PC-3 (cell line): ENCODE results near the gene MYO9A. TPM values are rescaled to one million over a fixed set of nuclear protein-coding genes. Genes with fewer than 3 reads are reported as not detected.
A peak's percentile ranks its signal among the peaks of the same experiment; 100 is the strongest.

ENCODE experiments used
- ATAC-seq: fragments of 200-7000 bp; cut with Tn5 transposase; 2 replicates; pipeline ENCODE4 v1.9.1; 2020; ENCODE audit warnings: mild to moderate bottlenecking, moderate library complexity
- BruUV-seq: library from RNA; stranded (reverse); fragments of 400-500 nt; replicated peaks from 2 replicates; lab custom pipeline; 2021; lab: Mats Ljungman, UMichigan
- CTCF ChIA-PET: fragments of 300-600 bp; sonication (Branson Sonifier 250); formaldehyde crosslinking; loops from one replicate; lab custom pipeline; 2022; ENCODE audit warnings: antibody characterized with exemption; lab: Charles Lee
- POLR2A ChIA-PET: fragments of 300-600 bp; sonication (Branson Sonifier 250); formaldehyde crosslinking; loops from one replicate; lab custom pipeline; 2022; ENCODE audit warnings: antibody characterized with exemption; ENCODE audit not compliant: unreplicated experiment; lab: Charles Lee
- DNase-seq: peaks from one replicate; pipeline ENCODE4 v3.0.0-alpha.2; 2015
- H2AFZ ChIP-seq: fragments of 300-600 bp; sonication (generic); 2 replicates; pipeline ENCODE4 v1.6.0; 2016; ENCODE audit warnings: antibody characterized with exemption, low read length
- H3F3A ChIP-seq: fragments of 300-600 bp; sonication (generic); one replicate; pipeline ENCODE4 v1.6.0; 2017; ENCODE audit warnings: antibody characterized with exemption, low read length, control low read depth, mild to moderate bottlenecking; ENCODE audit not compliant: unreplicated experiment
- H3K27ac ChIP-seq: fragments of 300-600 bp; sonication (generic); 2 replicates; pipeline ENCODE4 v1.5.1; 2016; ENCODE audit warnings: mild to moderate bottlenecking, low read length
- H3K27me3 ChIP-seq: fragments of 300-600 bp; sonication (generic); 2 replicates; pipeline ENCODE4 v1.6.1; 2016; ENCODE audit warnings: low read length, mixed read lengths
- H3K36me3 ChIP-seq: fragments of 300-600 bp; sonication (generic); 2 replicates; pipeline ENCODE4 v1.6.1; 2016; ENCODE audit warnings: low read depth, mixed run types, low read length, mixed read lengths
- H3K4me1 ChIP-seq: fragments of 300-600 bp; sonication (generic); 2 replicates; pipeline ENCODE4 v1.5.1; 2016; ENCODE audit warnings: low read length; ENCODE audit not compliant: insufficient read depth
- H3K4me2 ChIP-seq: fragments of 300-600 bp; sonication (generic); 2 replicates; pipeline ENCODE4 v1.6.0; 2016; ENCODE audit warnings: low read length
- H3K4me3 ChIP-seq: fragments of 300-600 bp; sonication (generic); 2 replicates; pipeline ENCODE4 v1.5.1; 2016; ENCODE audit warnings: mild to moderate bottlenecking, low read length, mixed read lengths
- H3K79me2 ChIP-seq: fragments of 300-600 bp; sonication (generic); 2 replicates; pipeline ENCODE4 v1.6.1; 2017; ENCODE audit warnings: low read length, mixed read lengths
- H3K9ac ChIP-seq: fragments of 300-600 bp; sonication (generic); 2 replicates; pipeline ENCODE4 v1.6.0; 2016; ENCODE audit warnings: mild to moderate bottlenecking, low read length
- H3K9me2 ChIP-seq: fragments of 300-600 bp; sonication (generic); replicated peaks from 2 replicates; pipeline ENCODE4 v1.6.1; 2016; ENCODE audit warnings: mixed run types, low read length, mixed read lengths
- H3K9me3 ChIP-seq: fragments of 300-600 bp; sonication (generic); 2 replicates; pipeline ENCODE4 v1.6.1; 2016; ENCODE audit warnings: low read length, mixed read lengths
- H4K20me1 ChIP-seq: fragments of 300-600 bp; sonication (generic); 2 replicates; pipeline ENCODE4 v1.6.1; 2016; ENCODE audit warnings: low read length, mixed read lengths
- EZH2 ChIP-seq: fragments of 300-600 bp; sonication (generic); IDR thresholded peaks from one replicate; pipeline ENCODE4 v1.6.1; 2017; ENCODE audit warnings: antibody characterized with exemption, mild to moderate bottlenecking, low read length; ENCODE audit not compliant: unreplicated experiment
- EZH2phosphoT487 ChIP-seq: fragments of 300-600 bp; sonication (generic); IDR thresholded peaks from 2 replicates; pipeline ENCODE4 v1.6.1; 2018; ENCODE audit warnings: mild to moderate bottlenecking, antibody characterized with exemption, low read length, borderline replicate concordance
- intact Hi-C: fragments of 100-400 bp; cut with micrococcal nuclease; formaldehyde crosslinking; loops from 2 replicates; pipeline ENCODE4 v1.9.0; 2023
- total RNA-seq: library from RNA; depleted of rRNA; stranded (reverse); fragments of >200 nt; gene quantifications from 2 replicates; pipeline ENCODE4 v1.2.3, GENCODE V29; 2014
- TF ChIP-seq, protein P1 (sequence below): fragments of 300-600 bp; sonication (generic); conservative IDR thresholded peaks from 2 replicates; pipeline ENCODE4 v1.5.1; 2017; ENCODE audit warnings: antibody characterized with exemption, low read depth, mild to moderate bottlenecking, low read length

The MYO9A gene
- total RNA-seq, 1 experiment from 2014 or later, result 18.3 TPM

DNA sequence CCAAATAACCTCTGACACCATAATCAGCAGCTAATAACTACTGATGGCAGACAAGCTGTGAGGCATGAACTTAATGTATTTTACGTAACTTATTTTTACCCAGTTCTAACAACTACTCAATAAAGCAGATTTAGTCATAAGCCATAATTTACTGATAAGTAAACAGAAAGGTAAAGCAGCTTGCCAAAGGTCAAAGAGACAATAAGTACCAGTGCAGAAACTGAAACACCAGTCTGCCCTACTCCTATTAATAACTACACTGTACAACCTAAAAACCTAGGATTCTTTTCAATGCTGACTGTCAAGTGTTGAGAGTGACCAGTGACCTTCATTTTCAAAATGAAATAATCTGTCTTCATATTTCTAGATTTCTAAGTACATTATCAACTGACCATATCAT, 155.4 kb downstream of the MYO9A start:
- BruUV-seq, result no TSS peak
- H3K9me3 ChIP-seq, result no peaks in the 10 kb centered on the region
- no peak overlapping the region for H3K4me2 ChIP-seq
- H3K4me1 ChIP-seq, result peaks cover 11% of the 10 kb centered on the region
- ATAC-seq, result peak; percentile 81
- H3K4me3 ChIP-seq, result no peak overlapping the region
- no peaks in the 10 kb centered on the region for H3F3A ChIP-seq
- H3K27ac ChIP-seq, result no peak overlapping the region
- intact Hi-C loops, result no loop called here
- no peaks in the 10 kb centered on the region for H3K9me2 ChIP-seq
- H2AFZ ChIP-seq, result no peak overlapping the region
- ChIA-PET POLR2A (no interaction called here), CTCF (no interaction called here)
- H3K36me3 ChIP-seq, result no peaks in the 10 kb centered on the region
- DNase-seq, result peak; percentile 24
- TF ChIP-seq EZH2 (no peak), EZH2phosphoT487 (no peak)
- TF ChIP-seq, protein P1, sequence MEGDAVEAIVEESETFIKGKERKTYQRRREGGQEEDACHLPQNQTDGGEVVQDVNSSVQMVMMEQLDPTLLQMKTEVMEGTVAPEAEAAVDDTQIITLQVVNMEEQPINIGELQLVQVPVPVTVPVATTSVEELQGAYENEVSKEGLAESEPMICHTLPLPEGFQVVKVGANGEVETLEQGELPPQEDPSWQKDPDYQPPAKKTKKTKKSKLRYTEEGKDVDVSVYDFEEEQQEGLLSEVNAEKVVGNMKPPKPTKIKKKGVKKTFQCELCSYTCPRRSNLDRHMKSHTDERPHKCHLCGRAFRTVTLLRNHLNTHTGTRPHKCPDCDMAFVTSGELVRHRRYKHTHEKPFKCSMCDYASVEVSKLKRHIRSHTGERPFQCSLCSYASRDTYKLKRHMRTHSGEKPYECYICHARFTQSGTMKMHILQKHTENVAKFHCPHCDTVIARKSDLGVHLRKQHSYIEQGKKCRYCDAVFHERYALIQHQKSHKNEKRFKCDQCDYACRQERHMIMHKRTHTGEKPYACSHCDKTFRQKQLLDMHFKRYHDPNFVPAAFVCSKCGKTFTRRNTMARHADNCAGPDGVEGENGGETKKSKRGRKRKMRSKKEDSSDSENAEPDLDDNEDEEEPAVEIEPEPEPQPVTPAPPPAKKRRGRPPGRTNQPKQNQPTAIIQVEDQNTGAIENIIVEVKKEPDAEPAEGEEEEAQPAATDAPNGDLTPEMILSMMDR, result no peak
- no peak overlapping the region for H3K9ac ChIP-seq
- no peaks in the 10 kb centered on the region for H3K79me2 ChIP-seq
- no peaks in the 10 kb centered on the region for H3K27me3 ChIP-seq
- H4K20me1 ChIP-seq, result no peaks in the 10 kb centered on the region

GRCh38 chr15:71957026-71957425, 160.9 kb downstream of the MYO9A start:
- H3K9me2 ChIP-seq, result no peaks in the 10 kb centered on the region
- H3K36me3 ChIP-seq, result no peaks in the 10 kb centered on the region
- H3K4me3 ChIP-seq, result no peak overlapping the region
- ATAC-seq (no peak), DNase-seq (no peak)
- no peaks in the 10 kb centered on the region for H3F3A ChIP-seq
- no peak overlapping the region for H2AFZ ChIP-seq
- no peaks in the 10 kb centered on the region for H4K20me1 ChIP-seq
- TF ChIP-seq EZH2 (no peak), EZH2phosphoT487 (no peak)
- TF ChIP-seq, protein P1, result no peak
- no peaks in the 10 kb centered on the region for H3K9me3 ChIP-seq
- intact Hi-C loops, result no loop called here
- H3K4me1 ChIP-seq, result peaks cover under 1% of the 10 kb centered on the region
- H3K27ac ChIP-seq, result no peak overlapping the region
- no peaks in the 10 kb centered on the region for H3K79me2 ChIP-seq
- no TSS peak for BruUV-seq
- POLR2A ChIA-PET, result no interaction called here
- H3K4me2 ChIP-seq, result no peak overlapping the region
- CTCF ChIA-PET, result no interaction called here
- H3K9ac ChIP-seq, result no peak overlapping the region
- no peaks in the 10 kb centered on the region for H3K27me3 ChIP-seq

GRCh38 chr15:71951134-71951533, 166.8 kb downstream of the MYO9A start:
- ATAC-seq (no peak), DNase-seq (no peak)
- Histone ChIP-seq H3K9ac (no peak overlapping the region), H3K27ac (no peak overlapping the region), H4K20me1 (no peaks in the 10 kb centered on the region), H3K36me3 (no peaks in the 10 kb centered on the region), H3K4me1 (no peaks in the 10 kb centered on the region), H3K9me2 (no peaks in the 10 kb centered on the region), H3K9me3 (no peaks in the 10 kb centered on the region), H3K27me3 (no peaks in the 10 kb centered on the region), H3K79me2 (no peaks in the 10 kb centered on the region), H3F3A (no peaks in the 10 kb centered on the region), H2AFZ (no peak overlapping the region), H3K4me3 (no peak overlapping the region), H3K4me2 (no peak overlapping the region)
- POLR2A ChIA-PET, result no interaction called here
- intact Hi-C loops, result no loop called here
- no TSS peak for BruUV-seq
- TF ChIP-seq EZH2phosphoT487 (no peak), EZH2 (no peak)
- TF ChIP-seq, protein P1, result no peak
- CTCF ChIA-PET, result no interaction called here
